HG02642 (cell line): ENCODE measurements around the gene RNASEH1.
"Not testable (repeated sequence)": the region's sequence is repeated elsewhere in the genome, so short reads cannot be mapped to it uniquely, and the experiment has no call there.

Experiments used
- ATAC-seq: cut with Tn5 transposase; IDR thresholded peaks from one replicate; pipeline ENCODE4 v1.9.1; 2021; ENCODE audit warnings: mild to moderate bottlenecking; ENCODE audit not compliant: unreplicated experiment, poor library complexity

RNASEH1 gene

GRCh38 chr2:3594493-3595281, 36.6 kb upstream of the RNASEH1 start, which contains the start of gene COLEC11:
Gene COLEC11 (plus strand): TSS chr2:3595112. CDS start chr2:3604341, 9,229 bp downstream.
- ATAC-seq: no peak

DNA sequence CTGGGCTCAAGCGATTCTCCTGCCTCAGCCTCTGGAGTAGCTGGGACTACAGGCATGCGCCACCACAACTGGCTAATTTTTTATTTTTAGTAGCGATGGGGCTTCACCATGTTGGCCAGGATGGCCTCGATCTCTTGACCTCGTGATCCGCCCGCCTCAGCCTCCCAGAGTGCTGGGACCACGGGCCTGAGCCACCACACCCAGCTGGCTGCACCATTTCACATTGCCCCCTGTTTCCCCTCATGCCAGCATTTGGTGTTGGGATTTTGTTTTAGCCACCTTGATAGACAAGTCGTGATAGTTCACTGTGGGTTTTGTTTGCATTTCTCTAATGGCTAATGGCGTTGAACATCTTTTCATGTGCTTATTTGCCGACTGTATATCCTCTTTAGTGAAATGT, 31.0 kb upstream of the RNASEH1 start:
- no peak for ATAC-seq

DNA sequence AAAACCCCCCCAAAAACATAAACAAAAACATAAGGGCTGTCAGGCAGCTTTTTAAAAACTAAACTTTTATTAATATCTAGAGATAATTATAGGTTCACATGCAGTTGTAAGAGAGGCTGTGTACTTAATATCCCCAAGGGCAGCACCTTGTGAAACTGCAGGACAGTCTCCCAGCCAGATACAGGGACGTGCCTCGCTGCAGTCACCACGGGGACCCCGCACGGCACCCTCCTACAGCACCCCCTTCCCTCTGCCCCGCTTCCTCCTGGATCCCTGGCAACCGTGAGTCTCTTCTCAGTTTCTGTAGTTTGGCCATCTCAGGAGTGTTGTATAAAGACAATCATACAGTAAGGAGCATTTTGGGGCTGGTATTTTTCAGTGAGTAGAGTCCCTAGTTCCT, 30.0 kb upstream of the RNASEH1 start:
- no peak for ATAC-seq

GRCh38 chr2:3587432-3587831, 29.3 kb upstream of the RNASEH1 start:
- no peak for ATAC-seq

- no peak for ATAC-seq
Measured at GRCh38 chr2:3587021-3587420, 28.9 kb upstream of the RNASEH1 start.

DNA sequence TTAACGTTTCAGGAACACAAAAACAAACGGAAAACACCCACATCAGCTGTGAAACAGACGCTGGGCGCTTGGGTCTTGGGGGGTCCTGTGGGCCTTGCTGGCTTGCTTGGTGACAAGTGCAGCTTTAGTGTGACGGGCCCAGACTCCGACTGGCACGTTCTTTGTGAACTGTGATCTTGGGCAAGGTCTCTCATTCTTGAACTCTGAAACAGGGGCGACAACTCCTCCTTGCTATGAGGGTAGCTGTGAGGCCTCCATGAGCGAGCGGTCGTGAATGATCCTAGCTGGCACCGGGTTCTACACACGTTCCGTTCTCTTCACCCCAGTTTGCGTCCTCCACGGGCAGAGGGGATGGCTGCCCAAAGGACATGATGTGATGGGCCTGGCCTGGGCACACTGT, 28.1 kb upstream of the RNASEH1 start:
- ATAC-seq: no peak

DNA sequence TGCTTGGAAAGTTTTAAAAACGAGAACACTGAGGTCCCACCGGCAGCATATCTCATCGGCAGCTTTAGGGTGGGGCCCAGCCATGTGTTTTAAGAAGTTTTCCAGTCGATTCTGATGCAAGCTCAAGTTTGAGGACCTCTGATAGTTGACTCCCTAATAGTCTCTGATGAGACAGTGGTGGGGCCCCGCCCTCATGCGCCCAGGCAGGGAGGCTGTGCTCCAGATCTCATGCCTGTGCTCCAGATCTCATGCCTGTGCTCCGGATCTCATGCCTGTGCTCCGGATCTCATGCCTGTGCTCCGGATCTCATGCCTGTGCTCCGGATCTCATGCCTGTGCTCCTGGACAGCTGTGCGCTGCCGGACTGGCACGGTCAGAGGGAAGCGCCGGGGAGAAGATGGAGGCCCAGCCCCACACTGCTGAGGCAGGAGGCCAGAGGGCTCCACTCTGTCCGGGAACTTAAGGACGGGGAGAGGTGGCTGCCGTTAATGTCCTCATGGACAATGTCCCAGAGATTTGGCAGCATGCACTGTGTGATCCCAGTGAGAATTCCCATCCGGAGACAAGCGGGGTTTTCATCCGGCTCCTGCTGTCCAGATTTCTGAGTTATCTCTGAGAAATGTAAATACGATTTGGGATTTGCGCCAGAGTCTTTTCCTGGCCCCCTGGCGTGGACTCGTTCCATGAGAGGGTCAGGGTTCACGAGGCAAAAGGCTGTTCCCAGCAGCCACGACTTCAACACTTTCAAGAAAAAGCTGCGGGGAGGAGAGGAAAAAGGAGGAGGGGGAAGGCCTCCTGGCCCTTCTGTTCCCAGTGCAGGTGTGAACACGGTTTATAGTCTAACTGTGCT, 27.4 kb upstream of the RNASEH1 start:
- no peak for ATAC-seq

GRCh38 chr2:3584608-3585260, 26.6 kb upstream of the RNASEH1 start:
- no peak for ATAC-seq

- no peak for ATAC-seq
Measured at GRCh38 chr2:3584076-3584475, 25.9 kb upstream of the RNASEH1 start.

GRCh38 chr2:3581367-3582262, 23.5 kb upstream of the RNASEH1 start:
- no peak for ATAC-seq

DNA sequence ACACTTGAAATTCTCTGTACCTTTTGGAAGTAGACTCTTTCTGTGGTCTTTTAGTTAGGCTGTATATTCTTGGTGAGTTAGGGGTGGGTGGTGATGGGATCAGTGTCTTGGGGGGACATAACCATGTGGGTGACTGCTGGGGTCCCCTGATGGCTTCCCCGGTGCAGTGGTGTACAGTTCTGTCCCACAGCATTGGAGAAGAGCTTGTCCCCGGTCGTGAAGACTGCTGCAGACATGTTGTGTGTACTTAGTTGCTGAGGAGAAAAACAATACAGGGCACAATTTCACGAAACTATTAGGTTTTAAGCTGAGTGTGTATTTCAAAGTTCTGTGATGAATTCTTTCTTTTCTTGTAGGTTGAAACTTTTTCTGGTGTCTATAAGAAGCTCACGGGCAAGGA, 22.3 kb upstream of the RNASEH1 start:
- no peak for ATAC-seq

DNA sequence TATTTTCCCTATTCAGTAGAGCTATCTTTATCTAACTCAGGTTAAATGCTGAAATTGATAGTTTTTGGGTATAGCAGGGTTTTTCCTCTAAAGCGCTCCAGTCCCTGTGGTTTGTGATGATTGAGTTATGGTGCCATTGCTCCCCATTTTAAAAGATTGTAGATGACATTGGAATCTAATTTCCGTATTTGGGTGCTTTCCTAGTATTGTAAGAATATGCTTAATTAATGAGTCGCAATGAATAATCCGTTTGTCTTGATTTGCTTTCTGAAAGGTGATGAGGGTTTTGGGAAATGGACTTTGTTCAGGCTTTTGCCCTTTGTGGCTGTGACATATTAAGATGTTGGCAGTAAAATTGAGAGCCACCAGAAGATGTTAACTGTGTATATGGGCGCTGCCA, 20.9 kb upstream of the RNASEH1 start:
- ATAC-seq: no peak

DNA sequence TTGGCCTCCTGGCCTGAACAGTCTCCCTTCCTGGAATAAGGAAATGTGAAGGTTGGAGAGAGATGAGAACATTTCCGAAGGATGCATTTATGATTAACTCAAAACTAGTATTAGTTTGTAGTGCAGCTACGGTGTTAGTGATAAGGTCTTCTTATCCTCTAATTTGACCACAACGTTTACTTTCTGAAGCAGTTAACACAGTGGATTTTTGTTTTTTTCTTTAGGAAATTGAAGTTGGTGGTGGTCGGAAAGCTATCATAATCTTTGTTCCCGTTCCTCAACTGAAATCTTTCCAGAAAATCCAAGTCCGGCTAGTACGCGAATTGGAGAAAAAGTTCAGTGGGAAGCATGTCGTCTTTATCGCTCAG, 18.1 kb upstream of the RNASEH1 start:
- ATAC-seq: not testable (repeated sequence)

GRCh38 chr2:3575534-3576262, 17.6 kb upstream of the RNASEH1 start:
- peak; percentile 37 for ATAC-seq

- ATAC-seq: no peak
Measured at GRCh38 chr2:3574155-3574554, 16.0 kb upstream of the RNASEH1 start.

DNA sequence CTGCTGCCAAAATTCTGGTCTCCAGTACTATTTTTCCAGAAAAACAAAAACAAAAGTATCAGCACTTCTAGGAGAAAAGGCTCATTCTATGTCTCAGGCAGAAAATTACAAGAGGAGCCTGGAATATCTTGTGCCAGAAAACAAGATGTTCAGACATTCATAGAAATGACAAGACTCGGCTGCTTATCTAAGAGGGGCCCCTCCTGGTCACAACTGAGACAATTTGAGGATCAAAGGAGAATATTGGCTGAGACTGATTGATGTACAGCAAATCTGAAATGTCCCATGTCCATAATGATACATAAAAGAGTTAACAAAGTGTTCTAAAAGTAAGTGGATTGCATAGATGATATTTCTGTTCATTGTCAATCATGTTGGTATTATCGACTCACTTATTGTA, 14.5 kb upstream of the RNASEH1 start:
- ATAC-seq: no peak

GRCh38 chr2:3571284-3571683, 13.2 kb upstream of the RNASEH1 start:
- ATAC-seq: no peak

GRCh38 chr2:3569656-3570055, 11.5 kb upstream of the RNASEH1 start:
- not testable (repeated sequence) for ATAC-seq

DNA sequence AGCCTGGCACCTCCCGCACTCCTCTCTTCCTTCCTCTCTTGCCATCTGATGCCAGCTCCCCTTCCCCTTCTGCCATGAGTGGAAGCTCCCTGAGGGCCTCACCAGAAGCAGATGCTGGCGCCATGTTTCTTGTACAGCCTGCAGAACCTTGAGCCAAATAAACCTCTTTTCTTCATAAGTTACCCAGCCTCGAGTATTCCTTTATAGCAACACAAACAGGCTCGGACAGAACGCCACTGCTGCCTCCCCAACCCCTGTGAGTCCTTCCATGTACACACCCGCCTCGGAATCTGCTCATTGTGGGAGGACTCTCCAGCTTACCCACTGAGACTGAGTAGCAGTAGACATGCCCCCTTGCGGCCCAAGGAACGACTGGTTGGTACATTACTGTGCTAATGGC, 8.7 kb upstream of the RNASEH1 start:
- no peak for ATAC-seq
